Measurements from ENCODE around the gene SLC38A2.

DNA sequence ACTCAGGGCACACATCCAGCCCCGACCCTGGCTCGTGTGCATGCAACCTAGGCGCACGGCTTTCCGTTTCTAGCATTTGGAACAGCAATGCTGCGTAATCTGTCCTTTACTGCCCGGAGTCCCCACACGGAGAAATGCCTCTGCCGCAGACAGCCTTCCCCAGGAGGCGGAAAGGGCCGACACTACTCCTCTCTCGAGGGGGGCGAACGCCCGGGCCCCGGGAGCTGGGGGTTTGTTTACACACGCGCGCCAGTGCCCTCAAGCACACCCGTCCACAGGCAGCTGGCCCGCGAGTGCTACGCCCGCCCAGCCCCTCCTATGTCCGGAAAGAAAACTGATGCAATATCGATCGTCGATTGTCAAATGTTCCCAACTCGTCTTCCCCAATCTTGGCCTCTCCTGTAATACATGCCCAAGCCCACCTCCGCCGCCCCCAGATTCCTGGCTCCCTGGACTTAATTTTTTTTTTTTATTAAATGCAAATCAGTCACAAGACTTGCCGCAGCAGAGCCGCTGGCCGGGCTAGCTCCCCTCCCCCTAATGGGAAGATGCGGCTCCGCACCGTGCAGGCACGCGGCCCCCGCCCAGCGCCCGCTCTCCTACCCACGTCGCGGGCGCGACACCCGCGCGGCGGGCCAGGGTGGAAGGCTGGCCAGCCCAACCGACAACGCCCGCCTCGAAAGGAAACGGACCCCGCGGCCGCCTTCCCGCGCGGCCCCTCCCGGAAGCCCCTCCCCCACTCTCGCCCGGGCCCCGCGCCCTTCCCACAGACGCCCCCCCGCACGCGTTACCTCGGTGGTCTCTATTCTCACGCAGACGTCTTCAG is 642 bp downstream of the SLC38A2 start:
- TF ChIP-seq, protein P1, sequence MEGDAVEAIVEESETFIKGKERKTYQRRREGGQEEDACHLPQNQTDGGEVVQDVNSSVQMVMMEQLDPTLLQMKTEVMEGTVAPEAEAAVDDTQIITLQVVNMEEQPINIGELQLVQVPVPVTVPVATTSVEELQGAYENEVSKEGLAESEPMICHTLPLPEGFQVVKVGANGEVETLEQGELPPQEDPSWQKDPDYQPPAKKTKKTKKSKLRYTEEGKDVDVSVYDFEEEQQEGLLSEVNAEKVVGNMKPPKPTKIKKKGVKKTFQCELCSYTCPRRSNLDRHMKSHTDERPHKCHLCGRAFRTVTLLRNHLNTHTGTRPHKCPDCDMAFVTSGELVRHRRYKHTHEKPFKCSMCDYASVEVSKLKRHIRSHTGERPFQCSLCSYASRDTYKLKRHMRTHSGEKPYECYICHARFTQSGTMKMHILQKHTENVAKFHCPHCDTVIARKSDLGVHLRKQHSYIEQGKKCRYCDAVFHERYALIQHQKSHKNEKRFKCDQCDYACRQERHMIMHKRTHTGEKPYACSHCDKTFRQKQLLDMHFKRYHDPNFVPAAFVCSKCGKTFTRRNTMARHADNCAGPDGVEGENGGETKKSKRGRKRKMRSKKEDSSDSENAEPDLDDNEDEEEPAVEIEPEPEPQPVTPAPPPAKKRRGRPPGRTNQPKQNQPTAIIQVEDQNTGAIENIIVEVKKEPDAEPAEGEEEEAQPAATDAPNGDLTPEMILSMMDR (IDR thresholded peaks at IDR 0.05), result no peak
- peak in 1 of 2 donors; percentile 8 for TF ChIP-seq EP300 (IDR thresholded peaks at IDR 0.05)

Data from tibial nerve (tissue), 4 donors.